Activated CD4-positive, alpha-beta T cell treated with anti-CD3 and anti-CD28 coated beads, Interleukin-2, amount 50 U/mL, for 24 hours (primary cell): ENCODE data around the gene CCL4L2.
"Not testable (repeated sequence)": the region's sequence is repeated elsewhere in the genome, so short reads cannot be mapped to it uniquely, and the experiment has no call there.

ENCODE experiments used
- DNase-seq, 2 donors: peaks; one replicate each; pipeline ENCODE4 v3.0.0-alpha.2; 2020; ENCODE audit warnings: low read depth in 1 of 2, low spot score in 1 of 2

CCL4L2 gene

GRCh38 chr17:36195434-36196130 lies 15.3 kb upstream of the CCL4L2 start:
- no peak for DNase-seq

GRCh38 chr17:36196131-36196486 lies 14.8 kb upstream of the CCL4L2 start:
- no peak for DNase-seq

- no peak for DNase-seq
Observed at GRCh38 chr17:36197387-36197703, 13.5 kb upstream of the CCL4L2 start.

GRCh38 chr17:36198831-36199465 lies 11.9 kb upstream of the CCL4L2 start:
- DNase-seq: no peak

GRCh38 chr17:36201102-36201501 lies 9.8 kb upstream of the CCL4L2 start:
- not testable (repeated sequence) for DNase-seq

- not testable (repeated sequence) for DNase-seq
Observed at GRCh38 chr17:36201506-36201905, 9.4 kb upstream of the CCL4L2 start.

- no peak for DNase-seq
Observed at GRCh38 chr17:36203335-36203734, 7.5 kb upstream of the CCL4L2 start.

- DNase-seq: no peak
Observed at GRCh38 chr17:36204724-36205500, 6.0 kb upstream of the CCL4L2 start.

GRCh38 chr17:36205637-36206485 lies 5.0 kb upstream of the CCL4L2 start:
- DNase-seq: no peak

GRCh38 chr17:36206486-36206821 lies 4.4 kb upstream of the CCL4L2 start:
- DNase-seq: not testable (repeated sequence)

- not testable (repeated sequence) for DNase-seq
Observed at GRCh38 chr17:36207383-36207782, 3.5 kb upstream of the CCL4L2 start.

- DNase-seq: no peak
Observed at GRCh38 chr17:36209575-36209974, 1.3 kb upstream of the CCL4L2 start.

GRCh38 chr17:36211484-36212271 lies 815 bp downstream of the CCL4L2 start:
- DNase-seq: not testable (repeated sequence)

- no peak for DNase-seq
Observed at GRCh38 chr17:36212272-36212605, 1.4 kb downstream of the CCL4L2 start.

GRCh38 chr17:36212966-36213365 lies 2.1 kb downstream of the CCL4L2 start:
- DNase-seq: no peak

GRCh38 chr17:36213695-36214094 lies 2.8 kb downstream of the CCL4L2 start:
- DNase-seq: no peak

- no peak for DNase-seq
Observed at GRCh38 chr17:36214918-36215317, 4.1 kb downstream of the CCL4L2 start.

- not testable (repeated sequence) for DNase-seq
Observed at GRCh38 chr17:36215406-36216308, 4.8 kb downstream of the CCL4L2 start.

- not testable (repeated sequence) for DNase-seq
Observed at GRCh38 chr17:36219556-36219955, 8.7 kb downstream of the CCL4L2 start.
